Hepatocyte (in vitro differentiated cells): ENCODE results near the gene BOD1. TPM values are rescaled to one million over a fixed set of nuclear protein-coding genes. Genes with fewer than 3 reads are reported as not detected.

ENCODE experiments used
- DNase-seq: peaks from one replicate; pipeline ENCODE4 v3.0.0-alpha.2; 2016; ENCODE audit warnings: low spot score
- H2AFZ ChIP-seq: fragments of 200-600 bp; sonication (generic); 2 replicates; pipeline ENCODE4 v1.6.0; 2016; ENCODE audit warnings: antibody characterized with exemption, mild to moderate bottlenecking
- H3K27ac ChIP-seq: fragments of 200-600 bp; sonication (generic); 2 replicates; pipeline ENCODE4 v1.5.1; 2016; ENCODE audit warnings: mild to moderate bottlenecking
- H3K27me3 ChIP-seq: fragments of 200-600 bp; sonication (generic); 2 replicates; pipeline ENCODE4 v1.6.1; 2016
- H3K36me3 ChIP-seq: fragments of 200-600 bp; sonication (generic); replicated peaks from 2 replicates; pipeline ENCODE4 v1.5.1; 2016; ENCODE audit warnings: low read depth; ENCODE audit not compliant: insufficient read depth
- H3K4me1 ChIP-seq: fragments of 200-600 bp; sonication (generic); 2 replicates; pipeline ENCODE4 v1.5.1; 2016; ENCODE audit warnings: mild to moderate bottlenecking, moderate library complexity; ENCODE audit not compliant: insufficient read depth
- H3K4me2 ChIP-seq: fragments of 200-600 bp; sonication (generic); 2 replicates; pipeline ENCODE4 v1.6.0; 2016
- H3K4me3 ChIP-seq: fragments of 200-600 bp; sonication (generic); 2 replicates; pipeline ENCODE4 v1.5.1; 2016; ENCODE audit warnings: mild to moderate bottlenecking
- H3K79me2 ChIP-seq: fragments of 200-600 bp; sonication (generic); 2 replicates; pipeline ENCODE4 v1.6.0; 2017; ENCODE audit warnings: mild to moderate bottlenecking
- H3K9me2 ChIP-seq: fragments of 200-600 bp; sonication (generic); replicated peaks from 2 replicates; pipeline ENCODE4 v1.6.0; 2017; ENCODE audit warnings: mild to moderate bottlenecking; ENCODE audit not compliant: insufficient read depth
- H3K9me3 ChIP-seq: fragments of 200-600 bp; sonication (generic); 2 replicates; pipeline ENCODE4 v1.5.1; 2016; ENCODE audit warnings: low read depth, mild to moderate bottlenecking
- H4K20me1 ChIP-seq: fragments of 200-600 bp; sonication (generic); 2 replicates; pipeline ENCODE4 v1.6.0; 2016; ENCODE audit warnings: mild to moderate bottlenecking; ENCODE audit not compliant: insufficient read depth, poor library complexity, severe bottlenecking
- EZH2 ChIP-seq: fragments of 200-600 bp; sonication (generic); IDR thresholded peaks from 2 replicates; pipeline ENCODE4 v1.6.1; 2016; ENCODE audit warnings: antibody characterized with exemption, mild to moderate bottlenecking, borderline replicate concordance
- EZH2phosphoT487 ChIP-seq: fragments of 200-600 bp; sonication (generic); IDR thresholded peaks from one replicate; pipeline ENCODE4 v1.6.1; 2018; ENCODE audit warnings: antibody characterized with exemption, mild to moderate bottlenecking, low read depth, moderate library complexity; ENCODE audit not compliant: unreplicated experiment, severe bottlenecking
- WGBS: methylation state at CpG from one replicate; pipeline ENCODE4 v1.1.6; 2016; ENCODE audit warnings: low lambda C conversion rate; ENCODE audit errors: missing lambda C conversion rate; 5-methylcytosine and 5-hydroxymethylcytosine counted together
- polyA plus RNA-seq: library from polyadenylated mRNA; unstranded; fragments of >200 nt; fragmentation: Nextera tagmentation; extraction: Ambion mirVana; gene quantifications from 2 replicates; pipeline ENCODE4 v1.2.1, GENCODE V29; 2016
- total RNA-seq: library from RNA; depleted of rRNA; stranded (reverse); fragments of >200 nt; gene quantifications from 2 replicates; pipeline ENCODE4 v1.2.3, GENCODE V29; 2014
- TF ChIP-seq, protein P1 (sequence below): fragments of 200-600 bp; sonication (generic); IDR thresholded peaks from 2 replicates; pipeline ENCODE4 v1.5.1; 2016; ENCODE audit warnings: antibody characterized with exemption, mild to moderate bottlenecking; ENCODE audit not compliant: poor library complexity

BOD1 gene
- total and polyA plus RNA-seq, 2 experiments from 2014 or later: 68.9 to 76.3 TPM

DNA sequence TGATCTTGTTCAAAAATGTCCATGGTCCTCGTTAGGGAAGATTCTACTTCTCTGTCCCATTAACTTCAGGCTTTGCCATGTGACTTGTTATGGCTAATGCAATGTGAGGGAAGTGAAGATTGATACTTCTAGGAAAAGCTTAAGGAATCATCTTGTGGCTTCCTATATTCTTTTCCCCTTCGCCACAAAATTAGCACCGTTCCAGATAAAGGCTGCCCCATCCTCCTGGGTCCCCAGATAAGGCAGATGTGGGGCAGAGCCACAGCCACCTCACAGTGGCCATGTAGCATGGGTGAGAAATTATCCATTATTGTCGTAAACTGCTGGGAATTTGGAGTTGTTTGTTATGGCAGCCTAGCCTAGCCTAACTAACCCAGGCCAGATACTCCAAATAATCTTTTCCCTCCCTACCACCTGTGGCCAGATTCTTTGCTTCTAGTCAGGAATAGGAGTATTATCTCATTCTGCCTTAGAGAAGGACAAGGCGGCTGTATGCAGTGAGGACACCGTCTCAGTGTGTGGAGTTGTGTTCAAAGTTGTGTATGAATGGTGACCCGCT lies 31.9 kb upstream of the BOD1 start:
- Histone ChIP-seq H3K4me3 (no peak overlapping the region), H3K9me2 (no peaks in the 10 kb centered on the region), H3K9me3 (no peaks in the 10 kb centered on the region), H3K4me2 (no peak overlapping the region), H3K79me2 (no peaks in the 10 kb centered on the region), H3K27ac (no peak overlapping the region), H4K20me1 (no peaks in the 10 kb centered on the region), H3K36me3 (no peaks in the 10 kb centered on the region), H3K4me1 (no peaks in the 10 kb centered on the region), H2AFZ (no peak overlapping the region), H3K27me3 (no peaks in the 10 kb centered on the region)
- TF ChIP-seq EZH2phosphoT487: no peak
- TF ChIP-seq, protein P1, sequence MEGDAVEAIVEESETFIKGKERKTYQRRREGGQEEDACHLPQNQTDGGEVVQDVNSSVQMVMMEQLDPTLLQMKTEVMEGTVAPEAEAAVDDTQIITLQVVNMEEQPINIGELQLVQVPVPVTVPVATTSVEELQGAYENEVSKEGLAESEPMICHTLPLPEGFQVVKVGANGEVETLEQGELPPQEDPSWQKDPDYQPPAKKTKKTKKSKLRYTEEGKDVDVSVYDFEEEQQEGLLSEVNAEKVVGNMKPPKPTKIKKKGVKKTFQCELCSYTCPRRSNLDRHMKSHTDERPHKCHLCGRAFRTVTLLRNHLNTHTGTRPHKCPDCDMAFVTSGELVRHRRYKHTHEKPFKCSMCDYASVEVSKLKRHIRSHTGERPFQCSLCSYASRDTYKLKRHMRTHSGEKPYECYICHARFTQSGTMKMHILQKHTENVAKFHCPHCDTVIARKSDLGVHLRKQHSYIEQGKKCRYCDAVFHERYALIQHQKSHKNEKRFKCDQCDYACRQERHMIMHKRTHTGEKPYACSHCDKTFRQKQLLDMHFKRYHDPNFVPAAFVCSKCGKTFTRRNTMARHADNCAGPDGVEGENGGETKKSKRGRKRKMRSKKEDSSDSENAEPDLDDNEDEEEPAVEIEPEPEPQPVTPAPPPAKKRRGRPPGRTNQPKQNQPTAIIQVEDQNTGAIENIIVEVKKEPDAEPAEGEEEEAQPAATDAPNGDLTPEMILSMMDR: no peak
- no peak for TF ChIP-seq EZH2
- no peak for DNase-seq
- WGBS: 89% methylated on average over 7 of the region's 7 CpGs

DNA sequence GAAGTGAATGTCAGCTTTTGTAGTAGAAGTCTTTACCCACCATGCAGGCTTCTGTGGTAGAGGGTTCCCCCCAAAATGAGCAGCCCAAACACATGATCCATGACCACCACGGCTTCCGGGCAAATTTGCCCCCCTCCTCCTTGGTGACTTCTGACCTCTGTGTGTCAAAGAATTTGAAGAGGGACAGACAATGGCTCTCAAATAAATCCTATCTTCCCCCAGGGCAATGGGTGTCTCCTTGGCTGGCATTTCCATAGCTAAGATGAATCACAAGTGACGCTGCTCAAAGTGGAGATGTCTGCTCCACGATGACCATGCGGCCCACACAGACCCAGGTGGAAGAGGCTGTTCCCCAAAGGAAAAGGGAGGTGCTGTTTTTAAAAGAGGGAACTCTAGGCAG lies 30.2 kb upstream of the BOD1 start:
- DNase-seq: no peak
- TF ChIP-seq, protein P1: no peak
- no peaks in the 10 kb centered on the region for H3K4me1 ChIP-seq
- no peak overlapping the region for H3K4me2 ChIP-seq
- no peaks in the 10 kb centered on the region for H4K20me1 ChIP-seq
- WGBS: 82% methylated on average over 5 of the region's 5 CpGs
- no peak overlapping the region for H3K27ac ChIP-seq
- H3K79me2 ChIP-seq: no peaks in the 10 kb centered on the region
- no peak overlapping the region for H3K4me3 ChIP-seq
- H3K9me2 ChIP-seq: no peaks in the 10 kb centered on the region
- H2AFZ ChIP-seq: no peak overlapping the region
- H3K27me3 ChIP-seq: no peaks in the 10 kb centered on the region
- H3K36me3 ChIP-seq: no peaks in the 10 kb centered on the region
- no peaks in the 10 kb centered on the region for H3K9me3 ChIP-seq

GRCh38 chr5:173645890-173646574 lies 29.6 kb upstream of the BOD1 start:
- peak overlapping the region; percentile 53 for H3K27ac ChIP-seq
- H3K9me2 ChIP-seq: no peaks in the 10 kb centered on the region
- H3K4me2 ChIP-seq: no peak overlapping the region
- TF ChIP-seq, protein P1: no peak
- TF ChIP-seq EZH2: no peak
- TF ChIP-seq EZH2phosphoT487: no peak
- no peak overlapping the region for H3K4me3 ChIP-seq
- no peaks in the 10 kb centered on the region for H3K79me2 ChIP-seq
- 93% methylated on average over 10 of the region's 10 CpGs for WGBS
- H2AFZ ChIP-seq: no peak overlapping the region
- no peaks in the 10 kb centered on the region for H3K4me1 ChIP-seq
- no peaks in the 10 kb centered on the region for H3K27me3 ChIP-seq
- no peaks in the 10 kb centered on the region for H3K9me3 ChIP-seq
- H4K20me1 ChIP-seq: no peaks in the 10 kb centered on the region
- no peaks in the 10 kb centered on the region for H3K36me3 ChIP-seq
- DNase-seq: no peak
